Measurements from ENCODE around the gene PM20D1. TPM values are rescaled to one million over a fixed set of nuclear protein-coding genes. Genes with fewer than 3 reads are reported as not detected.
"Not testable (repeated sequence)": the region's sequence is repeated elsewhere in the genome, so short reads cannot be mapped to it uniquely, and the experiment has no call there.

Gene PM20D1
- total RNA-seq, 6 donors from 2014 or later: 0.34 to 0.47 TPM; not detected in 4

DNA sequence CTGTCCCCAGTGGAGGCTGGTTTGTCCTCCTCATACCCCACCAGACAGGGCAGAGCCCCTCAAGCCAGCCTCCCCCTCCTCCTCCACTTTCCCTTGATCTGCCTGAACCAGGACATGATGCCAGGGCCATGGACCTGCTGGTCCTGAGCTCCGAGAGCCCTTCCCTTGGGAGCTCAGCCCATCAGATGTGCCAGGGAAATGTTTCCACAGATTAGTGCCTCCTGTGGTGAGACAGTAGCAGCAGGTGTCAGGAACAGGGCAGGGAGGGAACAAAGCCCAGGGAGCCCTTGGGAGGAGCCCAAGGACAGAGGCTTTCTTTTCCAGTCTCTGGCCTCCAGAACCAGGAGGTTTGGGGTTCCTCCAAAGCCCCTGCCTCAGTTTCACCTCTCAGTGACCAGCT is 22.3 kb downstream of the PM20D1 start:
- H3K27ac ChIP-seq: no peak overlapping the region
- peaks cover 7 to 10% (median 8%) of the 10 kb centered on the region in 4 donors for H3K4me1 ChIP-seq
- H3K4me3 ChIP-seq: no peak overlapping the region
- no peaks in the 10 kb centered on the region for H3K27me3 ChIP-seq
- no peak for TF ChIP-seq EP300 (IDR thresholded peaks at IDR 0.05)
- TF ChIP-seq, protein P1, sequence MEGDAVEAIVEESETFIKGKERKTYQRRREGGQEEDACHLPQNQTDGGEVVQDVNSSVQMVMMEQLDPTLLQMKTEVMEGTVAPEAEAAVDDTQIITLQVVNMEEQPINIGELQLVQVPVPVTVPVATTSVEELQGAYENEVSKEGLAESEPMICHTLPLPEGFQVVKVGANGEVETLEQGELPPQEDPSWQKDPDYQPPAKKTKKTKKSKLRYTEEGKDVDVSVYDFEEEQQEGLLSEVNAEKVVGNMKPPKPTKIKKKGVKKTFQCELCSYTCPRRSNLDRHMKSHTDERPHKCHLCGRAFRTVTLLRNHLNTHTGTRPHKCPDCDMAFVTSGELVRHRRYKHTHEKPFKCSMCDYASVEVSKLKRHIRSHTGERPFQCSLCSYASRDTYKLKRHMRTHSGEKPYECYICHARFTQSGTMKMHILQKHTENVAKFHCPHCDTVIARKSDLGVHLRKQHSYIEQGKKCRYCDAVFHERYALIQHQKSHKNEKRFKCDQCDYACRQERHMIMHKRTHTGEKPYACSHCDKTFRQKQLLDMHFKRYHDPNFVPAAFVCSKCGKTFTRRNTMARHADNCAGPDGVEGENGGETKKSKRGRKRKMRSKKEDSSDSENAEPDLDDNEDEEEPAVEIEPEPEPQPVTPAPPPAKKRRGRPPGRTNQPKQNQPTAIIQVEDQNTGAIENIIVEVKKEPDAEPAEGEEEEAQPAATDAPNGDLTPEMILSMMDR (IDR thresholded peaks at IDR 0.05): no peak
- TF ChIP-seq POLR2AphosphoS5 (IDR thresholded peaks at IDR 0.05): no peak
- no peak for TF ChIP-seq POLR2A (IDR thresholded peaks at IDR 0.05)
- no peak for DNase-seq
- WGBS, 2 donors: 63% methylated on average over 1 of the region's 1 CpG; no CpG with 5 or more reads in 1 of the 2 donors
- peak in 1 of 2 donors; percentile 23 for ATAC-seq (ENCODE audit: low FRiP score in 2 of 2)
- no peaks in the 10 kb centered on the region for H3K36me3 ChIP-seq
- no peaks in the 10 kb centered on the region for H3K9me3 ChIP-seq

DNA sequence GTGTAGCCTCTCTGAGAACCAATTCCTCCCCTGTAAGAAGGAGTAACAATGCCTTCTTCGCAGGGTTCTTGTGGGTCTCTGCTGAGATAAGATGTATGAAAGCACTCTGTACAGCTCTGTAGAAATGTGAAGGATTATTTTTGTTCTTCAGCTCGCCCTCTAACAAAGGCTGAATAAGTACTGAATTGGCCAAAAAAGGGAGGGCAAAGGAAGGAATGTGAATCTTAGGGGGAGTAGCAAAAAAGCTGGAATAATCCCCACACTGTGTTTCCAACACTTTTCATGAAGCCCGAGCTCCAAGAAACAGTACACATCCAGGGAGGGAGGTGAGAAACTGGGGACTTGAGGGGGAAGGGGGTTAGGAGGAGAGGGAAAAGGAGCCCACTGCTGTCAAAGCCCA is 22.9 kb downstream of the PM20D1 start:
- no peak for TF ChIP-seq POLR2AphosphoS5 (IDR thresholded peaks at IDR 0.05)
- TF ChIP-seq, protein P1 (IDR thresholded peaks at IDR 0.05): no peak
- TF ChIP-seq POLR2A (IDR thresholded peaks at IDR 0.05): no peak
- no peak for TF ChIP-seq EP300 (IDR thresholded peaks at IDR 0.05)
- ATAC-seq (ENCODE audit: low FRiP score in 2 of 2): no peak
- WGBS, 2 donors: 63% methylated on average over 3 of the region's 3 CpGs

DNA sequence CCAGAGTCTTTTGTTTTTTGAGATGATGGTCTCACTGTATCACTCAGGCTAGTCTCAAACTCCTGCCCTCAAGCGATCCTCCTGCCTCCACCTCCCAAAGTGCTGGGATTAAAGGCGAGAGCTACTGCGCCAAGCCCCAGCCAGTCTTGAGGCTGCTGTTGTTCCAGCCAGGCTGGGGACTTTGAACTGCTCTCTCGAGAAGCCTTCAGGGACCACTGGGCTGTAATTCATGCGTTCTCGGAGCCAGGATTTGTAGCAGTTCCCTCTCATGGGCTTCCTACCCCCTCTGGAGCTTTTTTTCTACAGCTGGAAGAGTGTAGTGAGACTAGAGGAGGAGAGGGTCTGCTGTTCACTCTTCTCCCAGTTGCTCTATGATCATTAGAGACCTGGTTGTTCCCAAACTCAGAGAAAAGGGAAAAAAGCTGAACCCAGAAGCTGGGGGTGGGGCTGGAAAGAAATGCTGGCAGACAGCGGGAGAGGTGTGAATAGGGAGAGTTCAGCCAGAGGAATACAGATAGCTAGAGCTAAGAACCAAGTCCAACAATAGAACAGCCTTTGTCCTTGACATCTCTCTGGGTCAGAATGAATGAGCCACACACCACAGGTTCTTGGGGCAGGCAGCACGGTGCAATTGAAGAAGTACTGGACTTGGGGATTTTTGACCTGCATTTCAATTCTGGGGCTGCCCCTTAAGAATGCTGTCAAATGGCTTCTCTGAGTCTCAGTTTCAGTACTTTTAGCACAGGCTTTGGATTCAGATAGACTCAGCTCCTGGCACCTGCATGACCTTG is 23.7 kb downstream of the PM20D1 start:
- no peak for DNase-seq
- TF ChIP-seq POLR2AphosphoS5 (IDR thresholded peaks at IDR 0.05) (no peak), POLR2A (IDR thresholded peaks at IDR 0.05) (no peak)
- TF ChIP-seq, protein P1 (IDR thresholded peaks at IDR 0.05): no peak
- 71 to 91% methylated on average over 6 to 8 of the region's 8 CpGs for WGBS, 2 donors
- no peaks in the 10 kb centered on the region for H3K27me3 ChIP-seq
- H3K4me1 ChIP-seq: no peaks in the 10 kb centered on the region
- no peak overlapping the region for H3K27ac ChIP-seq
- no peak overlapping the region for H3K4me3 ChIP-seq
- no peak for ATAC-seq (ENCODE audit: low FRiP score in 2 of 2)
- H3K36me3 ChIP-seq: no peaks in the 10 kb centered on the region
- H3K9me3 ChIP-seq: no peaks in the 10 kb centered on the region

More for the DNA sequence above, 22.9 kb downstream of the PM20D1 start:
- no peak for DNase-seq
- Histone ChIP-seq H3K4me1 (peaks cover 2 to 3% (median 3%) of the 10 kb centered on the region in 4 donors), H3K27ac (no peak overlapping the region), H3K27me3 (no peaks in the 10 kb centered on the region), H3K9me3 (no peaks in the 10 kb centered on the region), H3K4me3 (no peak overlapping the region), H3K36me3 (no peaks in the 10 kb centered on the region)

DNA sequence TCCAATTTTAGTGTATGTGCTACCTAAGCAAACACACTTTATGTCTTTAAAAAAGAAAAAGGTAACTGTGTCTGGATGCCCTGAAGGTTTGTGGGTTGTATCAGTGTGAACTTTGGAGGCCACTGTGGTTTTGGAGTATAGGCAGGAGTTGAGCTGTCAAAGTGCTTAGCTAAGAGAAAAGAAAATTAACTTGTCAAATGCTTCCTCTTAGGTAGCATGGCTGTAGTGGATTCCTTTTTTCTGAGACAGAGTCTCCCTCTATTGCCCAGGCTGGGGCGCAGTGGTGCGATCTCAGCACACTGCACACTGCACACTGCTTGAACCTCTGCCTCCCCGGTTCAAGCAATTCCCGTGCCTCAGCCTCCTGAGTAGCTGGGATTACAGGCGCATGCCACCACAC is 25.8 kb downstream of the PM20D1 start:
- H3K4me1 ChIP-seq: no peaks in the 10 kb centered on the region
- no peak overlapping the region for H3K27ac ChIP-seq
- H3K4me3 ChIP-seq: no peak overlapping the region
- H3K36me3 ChIP-seq: no peaks in the 10 kb centered on the region
- ATAC-seq (ENCODE audit: low FRiP score in 2 of 2): no peak
- no peak for DNase-seq
- WGBS, 2 donors: 94 to 100% methylated on average over 5 of the region's 5 CpGs
- H3K9me3 ChIP-seq: no peaks in the 10 kb centered on the region
- H3K27me3 ChIP-seq: no peaks in the 10 kb centered on the region
- TF ChIP-seq EP300 (IDR thresholded peaks at IDR 0.05): no peak
- TF ChIP-seq POLR2A (IDR thresholded peaks at IDR 0.05): no peak
- TF ChIP-seq POLR2AphosphoS5 (IDR thresholded peaks at IDR 0.05): no peak
- TF ChIP-seq, protein P1 (IDR thresholded peaks at IDR 0.05): no peak

DNA sequence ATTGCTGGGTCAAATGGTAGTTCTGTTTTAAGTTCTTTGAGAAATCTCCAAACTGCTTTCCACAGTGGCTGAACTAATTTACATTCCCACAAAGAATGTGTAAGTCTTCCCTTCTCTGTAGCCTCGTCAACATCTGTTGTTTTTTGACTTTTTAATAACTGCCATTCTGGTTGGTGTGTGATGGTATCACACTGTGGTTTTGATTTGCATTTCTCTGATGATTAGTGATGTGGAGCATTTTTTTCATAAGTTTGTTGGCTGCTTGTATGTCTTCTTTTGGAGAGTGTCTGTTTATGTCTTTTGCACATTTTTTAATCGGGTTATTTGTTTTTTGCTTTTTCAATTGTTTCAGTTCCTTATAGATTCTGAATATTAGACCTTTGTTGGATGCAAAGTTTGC is 26.7 kb downstream of the PM20D1 start:
- WGBS, 2 donors: 94 to 97% methylated on average over 2 of the region's 2 CpGs
- not testable (repeated sequence) for H3K36me3 ChIP-seq; ATAC-seq (ENCODE audit: low FRiP score in 2 of 2); H3K4me1 ChIP-seq; DNase-seq; H3K27me3 ChIP-seq; H3K9me3 ChIP-seq; H3K27ac ChIP-seq; H3K4me3 ChIP-seq
